ENCODE results near the gene ZBBX.

ZBBX gene

DNA sequence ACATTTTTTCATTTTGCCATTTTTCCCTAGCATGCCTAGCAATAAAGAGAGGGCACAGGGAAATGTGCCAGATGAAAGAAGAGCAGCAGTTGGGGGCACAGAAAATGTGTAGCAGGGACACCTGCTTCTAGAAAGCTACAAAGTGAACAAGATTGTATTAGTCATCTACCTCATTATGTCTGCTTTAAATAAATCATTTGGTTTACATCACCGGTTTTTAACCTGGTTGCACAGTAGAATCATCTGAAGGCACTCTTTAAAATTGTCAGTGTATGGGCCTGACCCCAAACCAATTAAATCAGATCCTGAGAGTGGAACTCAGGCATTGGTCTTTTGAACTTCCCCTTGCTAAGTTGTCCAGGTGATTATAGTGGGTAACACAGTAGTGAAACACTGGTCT is 73.8 kb downstream of the ZBBX start:
- no peak for FAIRE-seq

DNA sequence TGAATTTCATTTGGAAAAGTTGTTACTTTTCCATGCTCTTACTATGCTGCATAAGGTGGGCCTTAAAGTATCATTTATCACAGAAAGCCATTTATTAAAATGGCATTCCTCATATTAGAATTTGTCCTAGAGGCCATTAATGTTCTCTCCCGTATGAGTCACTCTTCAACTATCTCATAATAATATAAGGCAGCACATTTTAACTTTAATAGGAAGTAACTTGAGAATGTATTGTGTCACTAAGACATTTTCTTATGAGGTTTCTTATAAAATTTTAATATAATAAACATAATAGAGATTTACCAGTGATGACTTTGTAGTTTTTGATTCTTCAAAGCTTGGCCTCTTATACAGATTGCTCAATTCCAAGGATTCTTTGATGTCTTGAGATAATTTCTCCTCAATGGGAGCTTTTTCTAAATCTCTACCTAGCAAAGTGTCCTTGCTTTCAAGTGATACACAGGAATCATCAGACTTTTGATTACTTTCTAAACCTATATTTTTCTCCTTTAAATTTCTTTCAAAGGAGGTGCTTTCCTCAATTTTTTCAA is 74.7 kb downstream of the ZBBX start:
- FAIRE-seq, result no peak

DNA sequence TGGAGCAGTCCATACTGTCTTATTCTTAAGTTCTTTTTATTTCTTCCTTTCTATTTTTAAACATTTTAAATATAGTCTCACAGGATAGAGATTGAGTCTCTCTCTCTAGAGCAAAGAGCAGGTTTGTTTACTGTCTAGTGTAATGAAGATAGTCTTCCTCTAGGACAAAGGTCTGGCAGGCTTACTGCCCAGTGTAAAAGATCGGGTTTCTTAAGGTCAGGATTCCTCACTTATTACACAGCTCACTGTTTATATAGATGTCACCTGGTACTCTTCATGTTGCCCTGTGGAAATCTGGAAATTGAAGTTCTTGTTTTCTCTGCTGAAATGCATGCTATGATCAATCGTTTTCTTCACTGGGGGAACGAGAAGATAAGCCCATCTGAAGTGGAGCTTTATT is 76.0 kb downstream of the ZBBX start:
- no peak for FAIRE-seq

DNA sequence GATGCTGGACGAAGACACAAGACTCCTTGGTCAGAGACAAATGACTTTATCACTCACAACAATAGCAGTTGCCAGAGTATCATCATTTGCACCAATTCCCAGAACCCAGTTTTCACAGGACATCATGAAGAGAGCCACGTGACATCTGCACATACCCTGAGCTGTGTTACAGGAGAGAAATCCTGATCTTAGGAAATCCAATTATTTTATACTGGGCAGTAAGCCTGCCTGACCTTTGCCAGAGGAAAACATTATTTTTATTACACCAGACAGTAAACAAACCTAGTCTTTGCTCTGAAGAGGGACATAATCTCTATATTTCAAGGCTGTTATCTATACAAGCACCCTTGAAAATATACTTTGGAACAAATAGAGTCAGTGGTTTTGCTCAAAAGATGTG is 77.4 kb downstream of the ZBBX start:
- FAIRE-seq, result no peak

DNA sequence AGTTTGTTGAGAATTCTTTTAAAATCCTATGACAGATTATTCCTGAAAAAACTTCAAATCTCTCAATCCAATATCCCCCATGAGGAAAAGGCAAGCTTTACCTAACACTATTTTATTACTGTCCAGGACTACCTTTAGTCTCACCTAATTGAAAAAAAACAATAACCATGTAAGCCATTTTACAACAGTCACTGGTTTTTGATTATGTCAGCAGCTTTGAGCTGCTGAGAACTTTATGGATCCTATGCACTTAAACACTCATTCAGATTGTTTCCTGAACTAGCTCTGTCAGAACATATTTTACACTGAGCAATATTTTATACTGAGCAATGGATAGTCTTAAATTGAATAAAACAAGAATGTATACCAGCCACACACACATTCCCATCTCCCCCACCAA is 79.9 kb downstream of the ZBBX start:
- FAIRE-seq, result no peak

DNA sequence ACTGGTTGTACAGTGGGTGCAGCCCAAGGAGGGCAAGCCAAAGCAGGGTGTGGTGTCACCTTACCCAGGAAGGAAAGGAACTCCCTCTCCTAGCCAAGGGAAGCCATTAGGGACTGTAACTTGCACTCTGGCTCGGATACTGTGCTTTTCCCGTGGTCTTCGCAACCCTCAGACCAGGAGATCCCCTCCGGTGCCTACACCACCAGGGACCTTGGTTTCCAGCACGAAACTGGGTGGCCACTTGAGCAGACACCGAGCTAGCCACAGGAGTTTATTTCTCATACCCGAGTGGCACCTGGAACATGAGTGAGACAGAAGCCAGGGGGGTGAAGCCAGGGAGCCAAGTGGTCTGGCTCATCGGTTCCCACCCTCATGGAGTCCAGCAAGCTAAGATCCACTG is 90.7 kb downstream of the ZBBX start:
- no peak for FAIRE-seq

DNA sequence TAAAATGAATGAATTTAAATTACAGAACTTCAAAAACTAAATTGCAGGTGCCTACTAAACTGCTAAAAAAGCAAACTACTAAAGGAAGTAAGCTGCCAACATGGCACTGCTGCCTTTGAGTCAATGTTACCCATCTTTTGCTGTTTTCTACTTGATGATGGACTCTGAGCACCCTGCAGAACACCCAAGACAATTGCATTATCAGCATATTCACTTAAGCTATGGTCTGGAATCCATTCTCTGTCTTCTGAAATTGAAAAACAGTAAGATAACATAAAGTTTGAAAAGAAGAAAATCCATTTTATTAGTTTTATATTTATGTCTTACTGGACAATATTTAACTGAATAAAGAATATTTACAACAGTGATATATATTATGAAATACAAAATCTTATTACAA is 91.4 kb downstream of the ZBBX start:
- FAIRE-seq, result no peak

DNA sequence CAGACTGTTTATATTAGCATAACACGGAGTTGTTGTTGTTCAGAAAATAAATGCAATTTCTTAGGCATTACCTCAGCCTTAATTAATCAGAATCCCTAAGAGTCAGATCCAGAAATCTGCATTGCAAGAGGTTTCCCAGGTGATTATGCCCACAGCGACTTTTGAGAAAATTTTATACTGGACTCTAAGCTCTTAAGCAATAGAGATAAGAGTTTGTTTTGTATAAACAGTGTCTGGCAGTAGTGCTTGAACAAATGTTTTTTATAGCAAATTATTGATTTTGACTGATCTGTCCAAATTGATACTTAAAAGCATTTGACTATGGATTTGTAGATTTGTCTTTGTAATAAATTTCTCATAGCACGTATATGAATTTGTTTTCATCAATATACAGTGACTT is 92.8 kb downstream of the ZBBX start:
- FAIRE-seq, result no peak

DNA sequence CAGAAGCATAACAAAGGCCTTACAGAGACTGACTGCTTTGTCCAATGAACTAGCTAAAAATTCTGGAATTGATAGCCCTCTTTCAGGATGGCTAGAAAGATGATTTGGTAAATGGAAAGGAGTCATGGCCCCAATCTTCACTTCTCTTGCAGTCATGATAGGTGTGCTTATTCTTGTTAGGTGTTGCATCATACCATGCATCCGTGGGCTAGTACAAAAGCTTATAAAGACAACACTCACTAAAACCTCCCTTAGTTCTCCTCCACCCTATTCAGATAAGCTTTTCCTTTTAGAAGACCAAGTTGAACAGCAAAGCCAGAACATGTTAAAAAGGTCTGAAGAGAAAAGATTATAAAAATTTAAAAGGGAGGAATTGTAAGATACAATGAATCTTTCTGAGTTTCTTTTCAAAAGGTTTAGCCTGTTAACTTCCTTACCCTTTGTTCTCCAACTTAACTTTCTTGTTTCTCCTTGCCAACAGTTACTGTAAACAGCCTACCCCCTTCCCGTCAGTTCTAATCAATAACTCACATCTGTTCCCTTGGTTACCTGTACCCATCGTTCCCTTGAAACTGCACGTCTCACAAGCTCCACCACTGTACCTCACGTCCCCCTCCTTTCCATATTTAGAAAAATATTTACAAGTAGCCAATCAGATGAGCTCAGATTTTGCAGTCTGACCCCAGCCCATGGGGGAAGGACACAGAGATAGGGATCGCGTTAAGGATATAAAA is 105.8 kb downstream of the ZBBX start:
- FAIRE-seq, result no peak

DNA sequence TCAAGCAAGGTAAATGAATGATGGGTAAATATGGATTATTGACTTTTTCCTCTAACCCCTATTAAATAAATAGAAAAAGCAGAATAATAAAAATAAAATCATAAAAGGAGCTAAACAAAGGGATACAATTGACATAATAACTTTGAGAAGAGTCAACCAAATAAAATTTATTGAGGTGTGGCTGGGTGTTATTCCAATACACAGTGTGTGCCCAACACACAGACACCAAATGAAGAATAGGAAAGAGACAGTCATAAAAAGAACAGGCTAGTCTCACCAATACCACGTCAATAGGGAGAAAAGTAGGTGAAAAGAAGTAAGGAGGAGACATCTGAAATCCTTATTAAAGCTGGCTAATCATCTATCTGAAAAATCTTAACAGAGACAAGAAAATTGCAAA is 127.1 kb downstream of the ZBBX start:
- FAIRE-seq, result no peak

DNA sequence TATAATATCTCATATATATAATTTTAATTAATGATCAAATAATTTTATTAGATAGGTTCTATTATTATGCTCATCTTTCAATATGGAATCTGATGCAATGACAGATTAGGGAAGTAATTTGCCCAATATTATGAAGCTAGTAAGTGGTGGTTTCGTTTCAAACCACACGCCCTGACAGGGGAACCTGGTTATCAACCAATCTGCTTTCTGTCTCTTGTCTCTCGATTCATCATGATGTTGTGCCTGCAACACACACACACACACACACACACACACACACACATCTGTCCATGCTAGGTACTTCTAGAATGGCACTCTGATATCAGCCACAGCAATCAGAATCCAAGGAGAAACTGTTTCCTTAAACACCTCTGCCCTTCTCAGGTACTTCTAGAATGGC is 128.4 kb downstream of the ZBBX start:
- FAIRE-seq, result no peak

DNA sequence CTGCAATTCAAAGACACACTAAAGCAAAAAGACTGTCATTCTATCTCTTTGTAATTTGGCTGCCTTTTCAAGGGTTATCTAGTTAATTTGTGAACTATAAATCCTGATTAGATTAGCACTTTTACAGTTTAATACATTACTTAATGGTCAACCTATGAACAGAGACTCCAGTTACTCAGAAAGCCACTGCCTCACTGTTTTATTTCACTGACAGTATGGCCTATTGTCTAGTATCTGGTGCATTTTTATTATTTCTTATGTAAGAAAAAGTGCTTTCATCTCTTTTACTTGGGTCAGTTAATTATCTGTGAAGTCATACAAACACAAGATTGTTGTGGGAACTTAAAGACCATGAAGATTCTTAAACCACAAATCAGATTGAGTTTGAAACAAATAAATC is 133.8 kb downstream of the ZBBX start:
- no peak for FAIRE-seq

DNA sequence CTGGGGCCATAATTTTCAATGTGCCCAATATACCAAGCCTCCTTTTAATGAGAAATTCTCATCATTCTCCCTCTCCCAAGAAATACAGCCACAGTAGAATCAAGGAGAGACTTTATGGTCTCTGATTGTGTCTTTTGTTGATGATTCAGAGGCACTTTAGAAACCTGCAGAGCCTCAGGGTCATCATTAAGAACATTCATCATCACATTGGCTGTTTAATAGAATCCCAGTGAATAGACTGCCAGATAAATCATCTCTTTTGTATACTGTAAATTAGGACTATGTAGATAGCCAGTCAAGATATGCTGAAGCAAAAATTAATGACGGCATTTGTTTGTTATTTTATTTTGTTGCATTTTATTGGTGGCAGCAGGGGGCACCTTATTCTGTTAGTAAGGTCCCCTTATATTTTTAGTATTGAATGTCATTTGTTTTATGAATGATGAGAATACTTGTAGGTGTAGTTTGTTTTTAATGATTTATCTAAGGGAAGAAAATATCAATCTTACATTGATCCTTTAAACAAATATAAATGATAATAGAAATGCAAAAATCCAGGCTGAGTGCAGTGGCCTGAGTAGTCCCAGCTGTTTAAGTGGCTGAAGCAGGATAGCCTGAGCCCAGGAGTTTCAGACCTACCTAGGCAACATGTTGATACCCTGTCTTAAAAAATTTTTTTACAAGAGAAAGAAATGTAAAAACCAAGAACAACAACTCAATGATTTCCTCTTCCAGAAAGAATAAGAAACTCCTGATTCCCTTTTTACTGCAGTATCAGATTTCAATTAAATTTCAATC is 138.8 kb downstream of the ZBBX start:
- FAIRE-seq, result no peak

DNA sequence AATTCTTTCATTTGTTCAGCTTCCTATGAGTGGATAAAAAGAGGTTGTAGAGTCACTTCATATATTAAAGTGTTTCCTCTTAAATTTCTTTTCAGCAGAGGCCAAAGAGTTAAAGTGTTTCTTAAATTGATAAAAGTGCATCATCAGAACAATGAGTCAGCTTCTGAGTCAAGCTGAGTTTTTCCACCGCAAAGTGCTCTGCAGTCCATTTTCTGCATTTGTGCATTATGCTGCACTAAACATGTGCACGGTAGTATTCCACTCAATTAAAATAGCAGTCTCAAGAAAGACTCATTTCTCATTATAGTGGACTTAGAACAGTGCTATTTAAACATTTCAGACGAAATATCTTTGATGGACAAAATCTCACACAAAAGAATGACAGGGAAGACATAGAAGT is 152.0 kb downstream of the ZBBX start:
- FAIRE-seq, result no peak

DNA sequence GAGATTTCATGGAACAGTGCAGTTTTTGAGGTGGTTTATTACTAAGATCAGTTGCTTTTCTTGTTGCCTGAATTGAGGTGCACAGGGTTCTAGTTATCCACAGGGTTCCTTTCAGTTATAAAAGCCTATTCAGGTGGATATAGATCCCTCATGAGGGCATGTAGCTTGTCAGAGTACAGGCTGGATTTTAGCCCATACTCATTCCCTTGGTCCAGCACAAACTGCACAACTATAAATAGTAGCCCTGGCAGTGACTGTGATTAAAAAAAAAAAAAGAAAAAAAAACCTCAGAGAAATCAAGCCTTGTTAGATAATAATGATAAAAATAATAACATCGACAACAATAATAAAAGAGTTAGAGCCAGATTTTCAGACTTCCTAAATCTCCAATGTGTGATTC is 154.3 kb downstream of the ZBBX start:
- FAIRE-seq, result no peak

DNA sequence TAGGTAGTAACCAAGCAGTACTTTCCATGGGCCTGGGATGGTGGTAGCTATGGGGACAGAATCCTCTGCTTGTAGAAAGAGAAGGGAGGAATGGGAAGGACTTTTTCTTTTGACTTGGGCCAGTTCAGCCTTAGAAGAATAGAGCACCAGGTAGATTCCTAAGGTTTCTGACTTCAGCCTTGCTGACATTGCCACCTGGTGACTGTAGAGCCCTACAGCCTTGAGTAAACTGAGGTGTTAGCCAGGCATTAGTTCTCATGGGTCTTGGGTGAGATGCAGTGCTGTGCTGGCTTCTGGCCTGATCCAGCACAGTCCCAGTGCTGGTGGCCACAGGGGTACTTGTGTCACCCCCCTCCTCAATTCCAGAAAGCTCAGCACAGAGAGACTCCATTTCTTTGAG is 171.1 kb downstream of the ZBBX start:
- FAIRE-seq, result no peak

DNA sequence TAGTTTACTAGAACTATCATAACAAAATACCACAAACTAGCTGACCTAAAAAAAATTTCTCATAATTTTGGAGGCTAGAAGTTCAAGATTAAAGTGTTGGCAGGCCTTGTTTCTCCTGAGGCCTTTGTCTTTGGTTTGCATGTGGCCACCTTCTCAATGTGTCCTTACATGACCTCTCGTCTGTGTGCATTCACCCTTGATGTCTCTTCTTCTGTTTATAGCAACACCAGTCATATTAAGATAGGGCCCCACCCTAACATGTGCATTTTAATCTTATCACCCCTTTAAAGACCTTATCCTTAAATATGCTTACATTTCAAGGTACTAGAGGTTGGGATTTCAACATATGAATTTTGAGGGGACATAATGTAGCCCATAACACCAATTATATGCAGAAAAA is 177.0 kb downstream of the ZBBX start:
- no peak for FAIRE-seq

DNA sequence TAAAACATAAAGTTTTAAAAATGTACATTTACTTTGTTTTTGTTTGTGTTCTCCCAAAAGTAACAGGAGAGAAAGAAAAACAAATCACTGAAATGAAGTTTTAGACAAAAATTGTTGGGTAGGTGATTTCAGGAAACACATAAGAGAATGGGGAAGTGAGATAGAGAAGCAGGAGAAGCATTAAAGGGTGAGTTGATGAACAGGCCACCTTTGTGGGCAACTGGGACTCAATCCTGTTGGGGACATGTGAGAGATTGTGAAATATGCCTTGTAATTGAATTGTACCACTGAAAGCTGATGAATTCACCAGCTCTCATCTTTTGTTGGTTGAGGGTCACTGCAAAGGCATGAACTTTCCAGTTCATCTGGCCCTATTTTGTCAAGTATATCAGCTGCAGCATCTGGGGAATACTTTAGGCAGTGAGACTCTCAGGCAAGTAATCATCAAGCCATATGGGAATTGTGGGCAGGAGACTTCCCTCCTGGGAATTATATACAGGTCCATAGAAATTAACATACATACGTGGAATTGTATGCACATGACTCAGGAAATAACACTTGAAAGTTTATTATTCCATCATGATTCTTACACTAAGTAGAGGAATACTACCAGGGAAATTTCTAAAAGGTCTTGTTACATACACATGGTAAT is 181.0 kb downstream of the ZBBX start:
- no peak for FAIRE-seq
